HEK293 (cell line): ENCODE results near the gene IMMP1L.

Experiments
- CTCF ChIA-PET: fragments of 350-600 bp; formaldehyde crosslinking; extraction: SDS; loops from one replicate; lab custom pipeline; 2021; ENCODE audit warnings: antibody characterized with exemption; lab: Yijun Ruan, JAX
- POLR2A ChIA-PET: fragments of 300-600 bp; formaldehyde crosslinking; extraction: SDS; loops from one replicate; lab custom pipeline; 2020; ENCODE audit warnings: antibody characterized with exemption, inconsistent platforms; lab: Yijun Ruan, JAX
- H3K27ac ChIP-seq: fragments of 200-500 bp; sonication (Bioruptor generic); 2 replicates; pipeline ENCODE4 v1.5.1; 2014; ENCODE audit warnings: low read depth, low read length, control low read depth, inconsistent platforms; ENCODE audit errors: extremely low read depth
- H3K36me3 ChIP-seq, 2 experiments: fragments of 200-500 bp in 1 of 2; sonication (Bioruptor generic) in 1 of 2; 1 replicate in 1 of 2; 2 replicates in 1 of 2; pipeline ENCODE4 v1.5.1; 2014 to 2017; ENCODE audit warnings: inconsistent platforms in 2 of 2, low read length in 2 of 2; ENCODE audit not compliant: control insufficient read depth in 2 of 2, insufficient read depth in 1 of 2
- H3K4me1 ChIP-seq: fragments of 200-500 bp; sonication (Bioruptor generic); 2 replicates; pipeline ENCODE4 v1.5.1; 2014; ENCODE audit warnings: mild to moderate bottlenecking, low read length, inconsistent platforms; ENCODE audit not compliant: control insufficient read depth, insufficient read depth
- H3K4me3 ChIP-seq: 2 replicates; pipeline ENCODE4 v1.5.1; 2011; ENCODE audit warnings: low read depth, mild to moderate bottlenecking, control low read depth, low read length, moderate library complexity
- H3K9me3 ChIP-seq: fragments of 200-500 bp; sonication (Bioruptor generic); 2 replicates; pipeline ENCODE4 v1.5.1; 2014; ENCODE audit warnings: low read depth, low read length, inconsistent platforms; ENCODE audit not compliant: control insufficient read depth, insufficient read depth
- BCL11A ChIP-seq: fragments of 450-650 bp; formaldehyde crosslinking; IDR thresholded peaks from 2 replicates; pipeline ENCODE4 v1.5.1; 2016; ENCODE audit warnings: low read depth, missing biosample characterization, missing genetic modification characterization
- GFI1B ChIP-seq: fragments of 450-650 bp; formaldehyde crosslinking; IDR thresholded peaks from 2 replicates; pipeline ENCODE4 v1.5.1; 2016; ENCODE audit warnings: missing biosample characterization, missing genetic modification characterization
- GLIS2 ChIP-seq: fragments of 450-650 bp; formaldehyde crosslinking; IDR thresholded peaks from 2 replicates; pipeline ENCODE4 v1.5.1; 2016; ENCODE audit warnings: missing biosample characterization, missing genetic modification characterization
- KLF7 ChIP-seq: fragments of 450-650 bp; formaldehyde crosslinking; IDR thresholded peaks from 2 replicates; pipeline ENCODE4 v1.5.1; 2016; ENCODE audit warnings: missing biosample characterization, missing genetic modification characterization, borderline replicate concordance
- SETDB1 ChIP-seq: IDR thresholded peaks from one replicate; pipeline ENCODE4 v1.6.1; 2017; ENCODE audit warnings: mild to moderate bottlenecking, low read length, moderate library complexity, mixed read lengths; ENCODE audit not compliant: insufficient read length
- SP3 ChIP-seq: fragments of 450-650 bp; formaldehyde crosslinking; IDR thresholded peaks from 2 replicates; pipeline ENCODE4 v1.5.1; 2016; ENCODE audit warnings: missing biosample characterization, missing genetic modification characterization
- TRIM28 ChIP-seq: IDR thresholded peaks from 2 replicates; pipeline ENCODE4 v1.6.1; 2011; ENCODE audit warnings: low read length, control low read depth, borderline replicate concordance
- YY2 ChIP-seq: fragments of 450-650 bp; formaldehyde crosslinking; IDR thresholded peaks from 2 replicates; pipeline ENCODE4 v1.5.1; 2016; ENCODE audit warnings: missing biosample characterization, missing genetic modification characterization
- ZBTB20 ChIP-seq: fragments of 450-650 bp; formaldehyde crosslinking; IDR thresholded peaks from 2 replicates; pipeline ENCODE4 v1.5.1; 2016; ENCODE audit warnings: missing biosample characterization, missing genetic modification characterization
- ZNF140 ChIP-seq: fragments of 450-650 bp; formaldehyde crosslinking; IDR thresholded peaks from 2 replicates; pipeline ENCODE4 v1.5.1; 2016; ENCODE audit warnings: missing biosample characterization, missing genetic modification characterization
- ZNF146 ChIP-seq: fragments of 450-650 bp; formaldehyde crosslinking; IDR thresholded peaks from 2 replicates; pipeline ENCODE4 v1.5.1; 2016; ENCODE audit warnings: missing biosample characterization, missing genetic modification characterization
- ZNF311 ChIP-seq: fragments of 450-650 bp; formaldehyde crosslinking; IDR thresholded peaks from 2 replicates; pipeline ENCODE4 v1.5.1; 2017; ENCODE audit warnings: missing biosample characterization, missing genetic modification characterization, borderline replicate concordance
- ZNF548 ChIP-seq: fragments of 450-650 bp; formaldehyde crosslinking; IDR thresholded peaks from 2 replicates; pipeline ENCODE4 v1.5.1; 2016; ENCODE audit warnings: missing biosample characterization, missing genetic modification characterization
- ZNF555 ChIP-seq: fragments of 450-650 bp; formaldehyde crosslinking; conservative IDR thresholded peaks from 2 replicates; pipeline ENCODE4 v1.5.1; 2017; ENCODE audit warnings: missing biosample characterization, mild to moderate bottlenecking, missing genetic modification characterization, inconsistent platforms
- ZNF596 ChIP-seq: fragments of 450-650 bp; IDR thresholded peaks from 2 replicates; pipeline ENCODE4 v1.5.0; 2018; ENCODE audit warnings: missing biosample characterization, mild to moderate bottlenecking, missing genetic modification characterization, moderate library complexity
- ZNF843 ChIP-seq: fragments of 450-650 bp; formaldehyde crosslinking; IDR thresholded peaks from 2 replicates; pipeline ENCODE4 v1.5.1; 2016; ENCODE audit warnings: missing biosample characterization, missing genetic modification characterization
- TF ChIP-seq, protein P1 (sequence below): fragments of 450-650 bp; formaldehyde crosslinking; IDR thresholded peaks from 2 replicates; pipeline ENCODE4 v1.5.1; 2016; ENCODE audit warnings: missing biosample characterization, missing genetic modification characterization
- TF ChIP-seq, protein P2 (sequence below): IDR thresholded peaks from 2 replicates; pipeline ENCODE4 v1.6.1; 2011; ENCODE audit warnings: mild to moderate bottlenecking, low read depth, low read length, borderline replicate concordance
- TF ChIP-seq, protein P3 (sequence below): fragments of 450-650 bp; formaldehyde crosslinking; IDR thresholded peaks from 2 replicates; pipeline ENCODE4 v1.5.1; 2017; ENCODE audit warnings: missing biosample characterization, mild to moderate bottlenecking, missing genetic modification characterization, moderate library complexity
- TF ChIP-seq, protein P4 (sequence below): fragments of 450-650 bp; formaldehyde crosslinking; IDR thresholded peaks from 2 replicates; pipeline ENCODE4 v1.5.1; 2017; ENCODE audit warnings: missing biosample characterization, missing genetic modification characterization
- TF ChIP-seq, protein P5 (sequence below): fragments of 450-650 bp; formaldehyde crosslinking; IDR thresholded peaks from 2 replicates; pipeline ENCODE4 v1.5.1; 2016; ENCODE audit warnings: missing biosample characterization, missing genetic modification characterization, borderline replicate concordance
- TF ChIP-seq, protein P6 (sequence below): fragments of 450-650 bp; formaldehyde crosslinking; IDR thresholded peaks from 2 replicates; pipeline ENCODE4 v1.5.1; 2017; ENCODE audit warnings: missing biosample characterization, missing genetic modification characterization

Gene IMMP1L, protein sequence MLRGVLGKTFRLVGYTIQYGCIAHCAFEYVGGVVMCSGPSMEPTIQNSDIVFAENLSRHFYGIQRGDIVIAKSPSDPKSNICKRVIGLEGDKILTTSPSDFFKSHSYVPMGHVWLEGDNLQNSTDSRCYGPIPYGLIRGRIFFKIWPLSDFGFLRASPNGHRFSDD

DNA sequence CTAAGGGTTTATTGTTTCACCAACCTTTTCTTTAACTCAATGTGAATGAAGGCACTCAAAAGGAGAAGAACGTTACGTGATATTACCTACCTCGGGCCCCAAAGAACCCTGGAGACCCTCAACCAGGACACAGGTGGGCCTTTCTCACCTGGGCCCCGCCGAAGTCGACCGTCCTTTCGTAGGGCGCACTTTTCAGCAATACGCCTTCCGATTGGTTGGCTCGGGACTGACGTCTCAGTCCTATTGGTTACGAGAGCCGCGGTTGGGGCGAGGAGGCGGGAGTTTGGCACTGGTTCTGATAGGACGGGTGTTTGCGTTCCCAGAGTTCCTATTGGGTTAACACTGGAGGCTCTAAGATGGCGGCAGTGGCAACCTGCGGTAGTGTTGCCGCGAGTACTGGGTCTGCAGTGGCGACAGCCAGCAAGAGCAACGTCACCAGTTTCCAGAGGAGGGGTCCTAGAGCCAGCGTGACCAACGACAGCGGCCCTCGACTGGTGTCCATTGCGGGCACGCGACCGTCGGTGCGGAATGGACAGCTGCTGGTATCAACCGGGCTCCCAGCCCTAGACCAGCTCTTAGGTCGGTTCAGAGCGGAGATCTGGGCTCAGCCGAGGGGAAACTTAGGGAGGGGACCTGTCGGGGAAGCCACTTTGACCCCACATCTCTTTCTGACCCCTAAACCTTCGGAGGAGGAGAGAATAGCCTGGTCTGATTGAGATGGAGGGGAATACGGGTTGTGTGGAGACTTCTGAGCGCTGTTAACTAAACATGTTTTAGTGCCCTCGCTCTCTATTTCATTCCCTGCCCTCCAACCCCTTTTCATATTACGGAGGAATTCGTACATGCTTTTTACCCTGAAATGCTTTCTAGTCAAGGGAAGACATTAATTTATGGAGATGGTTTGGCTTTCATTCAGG is at the start of gene IMMP1L, which contains the start of gene ELP4:
IMMP1L (minus strand) TSS at position 194 of the 917 bp plus-strand sequence. CDS start 46,346 bp downstream, outside the sequence.
ELP4 (plus strand) TSS at position 339 of the 917 bp plus-strand sequence; CDS start at position 357, 18 bp downstream.
- peaks cover 0 to 7% of the 10 kb centered on the region in 2 experiments; a peak in 1 of 3 replicates for H3K36me3 ChIP-seq
- peak within 1 kb of the TSS; percentile 85 for H3K4me3 ChIP-seq
- ChIA-PET POLR2A (no interaction called here), CTCF (interaction anchor here (0.7 kb wide), 1 partner anchor 126 kb away, joined by 3 read pairs; no protein-coding TSS in a partner anchor)
- H3K27ac ChIP-seq = peak within 1 kb of the TSS; percentile 68
- peaks cover 2% of the 10 kb centered on the region; the same call in 1 of the 2 replicates for H3K4me1 ChIP-seq
- H3K9me3 ChIP-seq = no peaks in the 10 kb centered on the region
- TF ChIP-seq, protein P1, sequence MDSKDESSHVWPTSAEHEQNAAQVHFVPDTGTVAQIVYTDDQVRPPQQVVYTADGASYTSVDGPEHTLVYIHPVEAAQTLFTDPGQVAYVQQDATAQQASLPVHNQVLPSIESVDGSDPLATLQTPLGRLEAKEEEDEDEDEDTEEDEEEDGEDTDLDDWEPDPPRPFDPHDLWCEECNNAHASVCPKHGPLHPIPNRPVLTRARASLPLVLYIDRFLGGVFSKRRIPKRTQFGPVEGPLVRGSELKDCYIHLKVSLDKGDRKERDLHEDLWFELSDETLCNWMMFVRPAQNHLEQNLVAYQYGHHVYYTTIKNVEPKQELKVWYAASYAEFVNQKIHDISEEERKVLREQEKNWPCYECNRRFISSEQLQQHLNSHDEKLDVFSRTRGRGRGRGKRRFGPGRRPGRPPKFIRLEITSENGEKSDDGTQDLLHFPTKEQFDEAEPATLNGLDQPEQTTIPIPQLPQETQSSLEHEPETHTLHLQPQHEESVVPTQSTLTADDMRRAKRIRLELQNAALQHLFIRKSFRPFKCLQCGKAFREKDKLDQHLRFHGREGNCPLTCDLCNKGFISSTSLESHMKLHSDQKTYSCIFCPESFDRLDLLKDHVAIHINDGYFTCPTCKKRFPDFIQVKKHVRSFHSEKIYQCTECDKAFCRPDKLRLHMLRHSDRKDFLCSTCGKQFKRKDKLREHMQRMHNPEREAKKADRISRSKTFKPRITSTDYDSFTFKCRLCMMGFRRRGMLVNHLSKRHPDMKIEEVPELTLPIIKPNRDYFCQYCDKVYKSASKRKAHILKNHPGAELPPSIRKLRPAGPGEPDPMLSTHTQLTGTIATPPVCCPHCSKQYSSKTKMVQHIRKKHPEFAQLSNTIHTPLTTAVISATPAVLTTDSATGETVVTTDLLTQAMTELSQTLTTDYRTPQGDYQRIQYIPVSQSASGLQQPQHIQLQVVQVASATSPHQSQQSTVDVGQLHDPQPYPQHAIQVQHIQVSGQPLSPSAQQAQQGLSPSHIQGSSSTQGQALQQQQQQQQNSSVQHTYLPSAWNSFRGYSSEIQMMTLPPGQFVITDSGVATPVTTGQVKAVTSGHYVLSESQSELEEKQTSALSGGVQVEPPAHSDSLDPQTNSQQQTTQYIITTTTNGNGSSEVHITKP = peak; percentile 18; the same call in 1 of the 2 replicates
- TF ChIP-seq KLF7 (tag by site-specific recombination) (no peak), ZNF146 (no peak), GLIS2 (tag by site-specific recombination) (no peak), ZNF596 (tag by site-specific recombination) (no peak), GFI1B (tag by site-specific recombination) (no peak), ZNF311 (tag by site-specific recombination) (no peak), YY2 (tag by site-specific recombination) (peak; percentile 54; the same call in 1 of the 2 replicates), ZNF555 (tag by site-specific recombination) (no peak), SP3 (tag by site-specific recombination) (peak; percentile 48), ZNF140 (tag by site-specific recombination) (no peak), TRIM28 (no peak), BCL11A (tag by site-specific recombination) (no peak), ZBTB20 (0 out of 2 replicates have a peak, but pooled peaks have one; percentile 15), SETDB1 (peak; percentile 20), ZNF843 (tag by site-specific recombination) (no peak), ZNF548 (tag by site-specific recombination) (no peak)
- TF ChIP-seq, protein P2, sequence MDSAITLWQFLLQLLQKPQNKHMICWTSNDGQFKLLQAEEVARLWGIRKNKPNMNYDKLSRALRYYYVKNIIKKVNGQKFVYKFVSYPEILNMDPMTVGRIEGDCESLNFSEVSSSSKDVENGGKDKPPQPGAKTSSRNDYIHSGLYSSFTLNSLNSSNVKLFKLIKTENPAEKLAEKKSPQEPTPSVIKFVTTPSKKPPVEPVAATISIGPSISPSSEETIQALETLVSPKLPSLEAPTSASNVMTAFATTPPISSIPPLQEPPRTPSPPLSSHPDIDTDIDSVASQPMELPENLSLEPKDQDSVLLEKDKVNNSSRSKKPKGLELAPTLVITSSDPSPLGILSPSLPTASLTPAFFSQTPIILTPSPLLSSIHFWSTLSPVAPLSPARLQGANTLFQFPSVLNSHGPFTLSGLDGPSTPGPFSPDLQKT = no peak
- TF ChIP-seq, protein P3, sequence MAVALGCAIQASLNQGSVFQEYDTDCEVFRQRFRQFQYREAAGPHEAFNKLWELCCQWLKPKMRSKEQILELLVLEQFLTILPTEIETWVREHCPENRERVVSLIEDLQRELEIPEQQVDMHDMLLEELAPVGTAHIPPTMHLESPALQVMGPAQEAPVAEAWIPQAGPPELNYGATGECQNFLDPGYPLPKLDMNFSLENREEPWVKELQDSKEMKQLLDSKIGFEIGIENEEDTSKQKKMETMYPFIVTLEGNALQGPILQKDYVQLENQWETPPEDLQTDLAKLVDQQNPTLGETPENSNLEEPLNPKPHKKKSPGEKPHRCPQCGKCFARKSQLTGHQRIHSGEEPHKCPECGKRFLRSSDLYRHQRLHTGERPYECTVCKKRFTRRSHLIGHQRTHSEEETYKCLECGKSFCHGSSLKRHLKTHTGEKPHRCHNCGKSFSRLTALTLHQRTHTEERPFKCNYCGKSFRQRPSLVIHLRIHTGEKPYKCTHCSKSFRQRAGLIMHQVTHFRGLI (tag by site-specific recombination) = no peak
- TF ChIP-seq, protein P4, sequence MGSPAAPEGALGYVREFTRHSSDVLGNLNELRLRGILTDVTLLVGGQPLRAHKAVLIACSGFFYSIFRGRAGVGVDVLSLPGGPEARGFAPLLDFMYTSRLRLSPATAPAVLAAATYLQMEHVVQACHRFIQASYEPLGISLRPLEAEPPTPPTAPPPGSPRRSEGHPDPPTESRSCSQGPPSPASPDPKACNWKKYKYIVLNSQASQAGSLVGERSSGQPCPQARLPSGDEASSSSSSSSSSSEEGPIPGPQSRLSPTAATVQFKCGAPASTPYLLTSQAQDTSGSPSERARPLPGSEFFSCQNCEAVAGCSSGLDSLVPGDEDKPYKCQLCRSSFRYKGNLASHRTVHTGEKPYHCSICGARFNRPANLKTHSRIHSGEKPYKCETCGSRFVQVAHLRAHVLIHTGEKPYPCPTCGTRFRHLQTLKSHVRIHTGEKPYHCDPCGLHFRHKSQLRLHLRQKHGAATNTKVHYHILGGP (tag by site-specific recombination) = no peak
- TF ChIP-seq, protein P5, sequence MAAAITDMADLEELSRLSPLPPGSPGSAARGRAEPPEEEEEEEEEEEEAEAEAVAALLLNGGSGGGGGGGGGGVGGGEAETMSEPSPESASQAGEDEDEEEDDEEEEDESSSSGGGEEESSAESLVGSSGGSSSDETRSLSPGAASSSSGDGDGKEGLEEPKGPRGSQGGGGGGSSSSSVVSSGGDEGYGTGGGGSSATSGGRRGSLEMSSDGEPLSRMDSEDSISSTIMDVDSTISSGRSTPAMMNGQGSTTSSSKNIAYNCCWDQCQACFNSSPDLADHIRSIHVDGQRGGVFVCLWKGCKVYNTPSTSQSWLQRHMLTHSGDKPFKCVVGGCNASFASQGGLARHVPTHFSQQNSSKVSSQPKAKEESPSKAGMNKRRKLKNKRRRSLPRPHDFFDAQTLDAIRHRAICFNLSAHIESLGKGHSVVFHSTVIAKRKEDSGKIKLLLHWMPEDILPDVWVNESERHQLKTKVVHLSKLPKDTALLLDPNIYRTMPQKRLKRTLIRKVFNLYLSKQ (tag by site-specific recombination) = no peak
- TF ChIP-seq, protein P6, sequence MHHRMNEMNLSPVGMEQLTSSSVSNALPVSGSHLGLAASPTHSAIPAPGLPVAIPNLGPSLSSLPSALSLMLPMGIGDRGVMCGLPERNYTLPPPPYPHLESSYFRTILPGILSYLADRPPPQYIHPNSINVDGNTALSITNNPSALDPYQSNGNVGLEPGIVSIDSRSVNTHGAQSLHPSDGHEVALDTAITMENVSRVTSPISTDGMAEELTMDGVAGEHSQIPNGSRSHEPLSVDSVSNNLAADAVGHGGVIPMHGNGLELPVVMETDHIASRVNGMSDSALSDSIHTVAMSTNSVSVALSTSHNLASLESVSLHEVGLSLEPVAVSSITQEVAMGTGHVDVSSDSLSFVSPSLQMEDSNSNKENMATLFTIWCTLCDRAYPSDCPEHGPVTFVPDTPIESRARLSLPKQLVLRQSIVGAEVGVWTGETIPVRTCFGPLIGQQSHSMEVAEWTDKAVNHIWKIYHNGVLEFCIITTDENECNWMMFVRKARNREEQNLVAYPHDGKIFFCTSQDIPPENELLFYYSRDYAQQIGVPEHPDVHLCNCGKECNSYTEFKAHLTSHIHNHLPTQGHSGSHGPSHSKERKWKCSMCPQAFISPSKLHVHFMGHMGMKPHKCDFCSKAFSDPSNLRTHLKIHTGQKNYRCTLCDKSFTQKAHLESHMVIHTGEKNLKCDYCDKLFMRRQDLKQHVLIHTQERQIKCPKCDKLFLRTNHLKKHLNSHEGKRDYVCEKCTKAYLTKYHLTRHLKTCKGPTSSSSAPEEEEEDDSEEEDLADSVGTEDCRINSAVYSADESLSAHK = no peak
